ENCODE measurements around the gene CYBC1.

The CYBC1 gene

DNA sequence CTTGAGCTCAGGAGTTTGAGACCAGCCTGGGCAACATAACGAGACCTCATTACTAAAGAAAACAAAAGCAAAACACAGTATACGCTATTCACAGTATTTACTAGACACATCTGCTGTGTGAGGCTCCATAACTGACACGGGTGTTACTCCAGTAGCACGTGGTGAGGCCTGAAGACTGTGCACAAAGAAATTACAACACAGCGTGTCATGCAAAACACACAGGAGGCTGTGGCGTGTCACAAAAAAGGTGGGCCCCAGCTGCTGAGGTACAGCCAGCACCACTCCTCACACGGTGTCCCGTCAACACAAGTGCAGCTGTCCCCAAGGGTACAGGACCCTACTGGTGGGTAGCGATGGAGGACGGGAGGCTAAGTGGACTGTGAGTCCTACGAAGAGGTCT is 2.7 kb downstream of the CYBC1 start:
- DNase-seq (ENCODE audit: low read depth in 2 of 2): no peak

DNA sequence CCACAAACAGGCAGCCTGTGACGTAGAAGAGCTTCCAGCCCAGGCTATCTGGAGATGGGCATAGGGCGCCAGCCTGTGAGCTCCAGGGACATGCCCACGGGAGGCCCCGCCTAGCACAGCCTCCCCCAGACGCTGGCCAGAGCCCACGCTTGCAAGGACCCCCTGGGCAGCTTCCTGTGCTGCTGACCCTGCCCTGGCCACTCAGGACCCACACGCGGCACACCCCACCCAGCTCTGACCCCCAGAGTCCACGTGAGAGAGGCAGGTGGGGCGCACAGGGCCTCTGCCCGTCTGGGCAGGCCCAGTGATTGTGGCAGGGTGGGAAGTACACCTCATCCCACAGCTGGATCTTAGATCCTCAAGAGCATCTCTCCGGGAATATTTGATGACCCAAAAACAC is 3.9 kb downstream of the CYBC1 start:
- no peak for DNase-seq (ENCODE audit: low read depth in 2 of 2)

DNA sequence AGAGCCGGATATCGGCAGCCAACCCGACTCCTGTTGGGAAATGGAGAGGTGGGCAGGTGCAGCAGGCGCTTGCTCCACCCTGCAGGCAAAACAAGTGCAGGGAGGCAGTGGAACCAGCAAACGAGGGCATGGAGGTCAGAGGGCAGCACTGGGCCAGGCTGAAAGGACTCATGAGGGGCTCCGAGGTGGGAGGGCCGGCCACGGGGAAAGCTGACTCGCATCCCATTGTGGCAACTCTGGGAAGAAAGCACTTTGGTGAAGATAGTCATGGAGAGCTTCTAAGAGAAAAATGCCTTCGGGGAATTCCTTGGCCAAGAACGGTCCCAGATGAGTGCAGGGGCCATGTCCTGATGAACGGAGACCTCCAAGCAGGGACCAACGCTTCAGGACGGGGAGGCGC is 4.4 kb downstream of the CYBC1 start:
- DNase-seq (ENCODE audit: low read depth in 2 of 2): no peak

DNA sequence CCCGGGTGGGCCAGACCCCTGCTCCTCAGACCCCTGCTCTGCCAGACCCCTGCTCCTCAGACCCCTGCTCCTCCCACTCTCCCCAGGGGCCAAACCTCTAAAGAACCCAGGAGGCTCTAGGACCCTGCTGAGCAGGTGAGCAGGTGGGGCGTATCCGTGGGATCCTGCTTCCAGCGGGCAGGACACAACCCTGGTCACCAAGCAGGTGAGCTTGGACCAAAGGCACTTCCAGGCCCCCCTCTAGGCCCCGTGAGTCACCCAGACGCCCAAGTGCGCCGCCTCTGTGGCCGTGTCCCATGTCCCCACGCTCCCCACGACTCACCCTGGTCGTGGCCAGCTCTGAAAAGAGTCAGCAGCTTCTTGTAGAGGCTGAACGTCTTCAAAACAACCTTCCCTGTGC is 5.0 kb downstream of the CYBC1 start:
- DNase-seq (ENCODE audit: low read depth in 2 of 2): no peak

DNA sequence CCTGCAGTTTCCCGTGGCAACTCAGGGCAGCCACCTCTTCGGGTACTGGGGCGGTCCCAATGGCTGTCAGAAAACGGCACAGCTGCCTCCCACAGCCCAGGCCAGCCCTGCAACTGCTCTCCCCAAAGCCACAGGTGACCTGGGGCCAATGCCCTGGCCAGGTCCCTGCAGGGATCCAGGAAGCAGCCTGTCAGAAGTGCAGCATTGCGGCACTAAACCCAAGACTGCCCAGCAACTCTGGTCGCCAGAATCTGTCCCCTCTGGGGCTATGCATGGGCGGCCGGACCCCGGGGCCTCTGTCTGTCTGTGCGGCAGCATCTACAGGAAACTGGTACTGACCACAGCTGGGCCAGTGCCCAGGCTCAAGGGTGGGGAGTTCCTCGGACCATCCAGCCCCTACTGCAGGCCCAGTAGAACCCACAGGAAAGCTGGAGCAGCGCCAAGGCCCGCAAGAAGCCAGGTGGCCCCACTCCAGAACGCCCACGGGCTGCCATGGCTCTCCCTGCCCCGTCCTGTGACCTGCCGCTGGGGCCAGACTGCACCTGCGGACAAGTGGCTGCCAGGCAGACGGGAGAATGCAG is 5.5 kb downstream of the CYBC1 start:
- no peak for DNase-seq (ENCODE audit: low read depth in 2 of 2)

DNA sequence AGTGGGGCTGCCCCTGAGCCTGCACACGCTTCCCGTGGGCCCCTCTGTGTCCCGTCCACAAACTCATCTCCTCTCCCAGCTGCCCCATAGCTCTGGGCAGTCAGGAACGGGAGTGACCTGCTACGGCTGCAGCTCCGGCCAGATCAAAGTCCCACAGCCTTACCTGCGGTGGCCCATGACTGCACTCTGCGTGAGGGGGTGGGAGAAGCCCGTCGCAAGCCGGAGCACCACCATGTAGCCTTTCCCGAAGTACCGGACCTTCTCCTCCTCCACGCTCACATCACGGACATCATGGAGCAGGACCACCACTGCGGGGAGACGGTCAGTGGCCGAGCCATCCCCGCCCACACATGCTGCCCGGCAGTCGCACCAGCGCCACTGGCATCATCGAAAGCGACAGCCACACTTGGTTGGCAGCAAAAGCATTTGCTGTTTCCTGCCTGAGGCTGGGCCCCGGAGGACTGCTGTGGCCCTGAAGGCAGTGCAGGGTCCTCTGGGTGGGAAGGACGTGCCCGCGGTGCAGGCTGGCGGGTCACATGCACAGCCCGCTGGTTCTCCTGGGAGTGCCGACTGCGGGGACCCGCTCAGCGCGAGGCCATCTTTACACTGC is 6.2 kb downstream of the CYBC1 start:
- no peak for DNase-seq (ENCODE audit: low read depth in 2 of 2)

DNA sequence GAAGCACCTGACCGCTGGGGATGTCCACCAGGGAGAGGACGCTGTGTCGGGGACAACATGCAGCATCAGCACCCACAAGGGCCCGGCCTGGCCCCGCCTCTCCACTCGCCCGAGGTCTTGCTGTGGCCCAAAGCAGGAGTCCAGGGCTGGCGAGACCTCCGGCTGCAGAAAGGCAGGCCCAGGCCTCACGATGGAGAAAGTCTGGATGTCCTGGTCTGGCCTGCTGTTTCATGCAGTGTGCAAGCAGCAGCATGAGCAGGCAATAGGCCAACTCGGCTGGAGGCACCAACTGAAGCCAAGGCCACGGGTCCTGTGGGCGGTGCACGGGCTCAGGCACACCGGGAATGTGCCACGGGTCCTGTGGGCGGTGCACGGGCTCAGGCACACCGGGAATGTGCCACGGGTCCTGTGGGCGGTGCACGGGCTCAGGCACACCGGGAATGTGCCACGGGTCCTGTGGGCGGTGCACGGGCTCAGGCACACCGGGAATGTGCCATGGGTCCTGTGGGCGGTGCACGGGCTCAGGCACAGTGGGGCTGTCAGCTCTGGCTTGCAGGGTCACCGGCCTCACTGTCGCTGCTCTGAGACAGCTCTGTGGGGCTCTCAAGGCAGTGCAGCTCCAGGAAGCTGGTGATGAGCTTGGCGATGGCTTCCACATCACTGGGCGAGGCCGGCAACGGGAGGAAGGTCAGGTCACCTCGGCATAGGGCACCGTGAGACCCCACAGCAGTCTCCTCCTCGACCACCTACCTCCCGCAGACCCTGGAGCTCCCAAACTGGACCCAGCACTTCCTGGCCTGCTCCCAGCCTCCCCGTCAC is 6.9 kb downstream of the CYBC1 start:
- no peak for DNase-seq (ENCODE audit: low read depth in 2 of 2)

DNA sequence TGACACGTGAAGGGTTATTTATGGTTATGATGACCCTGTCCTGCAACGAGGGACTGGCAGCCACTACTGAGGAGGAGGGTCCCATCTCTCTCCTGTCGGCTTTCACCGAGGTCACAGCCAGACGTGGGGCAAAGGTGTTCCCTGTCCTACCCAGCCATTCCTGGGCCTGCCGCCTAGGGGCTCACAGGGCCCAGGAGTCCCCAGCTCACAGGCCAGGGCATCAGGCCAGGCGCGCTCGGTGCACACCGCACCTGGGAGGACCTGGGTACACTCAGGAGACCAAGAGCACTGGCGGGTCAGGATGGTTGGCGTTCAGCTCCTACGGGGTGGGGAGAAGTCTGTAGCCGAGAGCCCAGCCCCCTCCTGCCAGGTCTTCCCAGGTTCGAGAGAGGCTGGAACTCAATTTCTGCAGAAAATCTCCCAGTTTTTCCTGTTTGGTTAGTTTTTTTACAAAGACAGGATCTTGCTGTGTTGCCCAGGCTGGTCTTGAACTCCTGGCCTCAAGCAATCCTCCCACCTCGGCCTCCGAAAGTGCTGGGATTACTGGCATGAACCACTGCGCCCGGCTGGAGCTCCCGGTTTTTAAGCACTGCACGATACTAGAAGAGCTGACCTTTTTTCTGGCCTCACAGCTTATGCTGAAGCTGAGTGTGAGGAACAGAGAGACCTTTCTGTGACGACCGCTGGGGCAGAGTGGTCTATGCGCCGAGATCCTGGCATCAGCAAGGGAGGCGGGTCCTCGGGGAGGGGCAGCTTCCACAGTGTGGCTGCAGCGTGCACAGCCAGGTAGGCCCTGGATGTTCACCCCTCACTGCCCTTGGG is 7.7 kb downstream of the CYBC1 start:
- no peak for DNase-seq (ENCODE audit: low read depth in 2 of 2)

DNA sequence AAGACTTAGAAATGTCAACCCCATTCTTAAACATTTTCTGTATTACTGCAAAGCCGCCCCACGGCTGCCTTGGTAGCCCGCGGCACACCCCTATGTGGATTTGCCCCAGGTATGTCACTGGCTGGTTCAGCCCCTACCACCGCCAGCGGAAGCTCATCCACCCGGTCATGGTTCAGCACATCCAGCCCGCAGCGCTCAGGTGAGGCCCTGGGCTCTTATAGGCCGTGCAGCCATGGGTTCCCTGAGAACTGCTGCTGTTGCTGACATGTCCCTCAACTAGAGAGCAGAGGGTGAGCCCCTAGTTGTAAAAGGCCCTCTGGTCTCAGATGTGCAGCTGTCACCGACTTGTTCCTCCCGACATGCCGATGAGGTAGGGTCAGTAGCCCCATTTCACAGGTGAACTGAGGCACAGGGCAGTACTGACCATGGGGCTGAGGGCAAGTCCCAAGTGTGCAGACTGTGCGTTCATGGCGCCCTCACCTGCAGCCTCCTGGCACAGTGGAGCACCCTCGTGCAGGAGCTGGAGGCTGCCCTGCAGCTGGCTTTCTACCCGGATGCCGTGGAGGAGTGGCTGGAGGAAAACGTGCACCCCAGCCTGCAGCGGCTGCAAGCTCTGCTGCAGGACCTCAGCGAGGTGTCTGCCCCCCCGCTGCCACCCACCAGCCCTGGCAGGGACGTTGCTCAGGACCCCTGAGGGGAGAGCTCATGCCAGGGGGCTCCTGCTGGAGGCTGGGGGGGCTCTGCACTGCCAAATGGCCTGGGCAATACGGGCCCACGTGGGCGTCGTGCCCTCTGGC is 8.7 kb downstream of the CYBC1 start:
- DNase-seq (ENCODE audit: low read depth in 2 of 2): no peak

DNA sequence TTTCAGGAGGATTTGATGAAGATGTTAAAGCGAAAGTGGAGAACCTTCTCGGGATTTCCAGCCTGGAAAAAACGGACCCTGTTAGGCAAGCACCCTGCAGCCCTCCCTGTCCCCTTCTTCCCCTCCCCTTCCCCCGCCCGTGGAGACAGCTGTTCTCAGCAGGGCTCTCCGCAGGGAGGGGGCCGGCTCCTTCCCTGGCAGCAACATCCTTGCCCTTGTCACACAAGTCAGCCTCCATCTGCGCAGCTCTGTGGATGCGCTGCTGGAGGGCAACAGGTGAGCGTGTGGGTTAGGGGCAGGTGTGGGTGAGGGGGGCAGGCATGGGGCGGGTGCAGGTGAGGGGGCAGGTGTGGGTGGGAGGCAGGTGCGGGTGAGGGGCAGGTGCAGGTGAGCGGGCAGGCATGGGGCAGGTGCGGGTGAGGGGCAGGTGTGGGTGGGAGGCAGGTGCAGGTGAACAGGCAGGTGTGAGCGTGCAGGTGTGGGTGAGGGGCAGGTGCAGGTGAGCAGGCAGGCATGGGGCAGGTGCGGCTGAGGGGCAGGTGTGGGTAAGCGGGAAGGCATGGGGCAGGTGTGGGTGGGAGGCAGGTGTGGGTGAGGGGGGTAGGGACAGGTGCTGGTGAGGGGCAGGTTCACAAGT is 9.4 kb downstream of the CYBC1 start:
- DNase-seq (ENCODE audit: low read depth in 2 of 2): no peak

DNA sequence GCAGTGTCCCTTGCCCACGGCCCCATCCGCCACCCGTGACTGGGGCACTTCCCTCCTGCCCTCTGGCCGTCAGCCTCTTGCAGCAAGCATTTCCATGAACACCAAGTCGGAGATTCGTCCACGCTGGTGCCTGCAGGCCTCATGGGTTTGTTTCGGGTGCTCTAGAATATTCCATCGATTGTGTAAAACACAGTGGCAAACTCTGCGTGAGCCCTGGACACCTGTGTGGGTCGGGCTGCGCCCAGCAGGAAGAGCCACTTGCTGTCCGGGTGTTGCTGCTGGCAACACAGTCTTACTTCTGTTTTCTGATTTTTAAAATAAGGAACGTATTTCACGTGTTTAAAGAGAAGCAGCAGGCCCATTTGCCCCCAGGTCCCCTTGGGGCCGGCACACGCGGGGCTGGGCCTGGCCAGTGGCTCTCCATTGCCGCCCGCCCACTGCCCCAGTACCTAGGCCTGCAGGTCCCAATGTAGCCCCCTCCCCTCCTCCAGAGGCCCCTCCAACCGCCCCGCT is 10.0 kb downstream of the CYBC1 start:
- DNase-seq (ENCODE audit: low read depth in 2 of 2): no peak

DNA sequence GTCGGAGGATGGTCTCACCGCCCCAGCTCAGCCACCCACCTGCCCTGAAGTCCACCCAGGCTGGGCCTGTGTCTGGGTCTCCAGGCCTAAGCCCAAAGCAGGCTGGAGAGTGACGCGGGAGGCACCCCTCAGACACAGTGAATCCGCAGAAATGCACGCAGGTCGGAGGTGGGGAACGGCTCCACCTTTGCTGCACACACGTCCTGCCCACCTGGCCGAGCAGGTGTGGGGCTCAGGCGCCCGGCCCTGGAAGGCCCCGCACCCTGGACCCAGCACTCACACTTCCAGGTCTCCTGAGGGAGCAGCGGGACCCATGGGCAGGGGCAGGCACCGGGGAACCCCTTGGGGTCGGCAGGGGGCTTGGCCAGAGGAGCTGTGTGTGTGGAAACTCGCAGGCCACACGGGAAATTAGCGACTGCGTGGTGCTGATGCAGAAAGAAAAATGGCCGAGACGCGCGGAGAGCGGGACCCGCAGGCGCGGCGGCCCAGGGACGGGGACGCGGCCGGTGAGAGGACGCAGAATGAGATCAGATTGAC is 10.7 kb downstream of the CYBC1 start:
- no peak for DNase-seq (ENCODE audit: low read depth in 2 of 2)

DNA sequence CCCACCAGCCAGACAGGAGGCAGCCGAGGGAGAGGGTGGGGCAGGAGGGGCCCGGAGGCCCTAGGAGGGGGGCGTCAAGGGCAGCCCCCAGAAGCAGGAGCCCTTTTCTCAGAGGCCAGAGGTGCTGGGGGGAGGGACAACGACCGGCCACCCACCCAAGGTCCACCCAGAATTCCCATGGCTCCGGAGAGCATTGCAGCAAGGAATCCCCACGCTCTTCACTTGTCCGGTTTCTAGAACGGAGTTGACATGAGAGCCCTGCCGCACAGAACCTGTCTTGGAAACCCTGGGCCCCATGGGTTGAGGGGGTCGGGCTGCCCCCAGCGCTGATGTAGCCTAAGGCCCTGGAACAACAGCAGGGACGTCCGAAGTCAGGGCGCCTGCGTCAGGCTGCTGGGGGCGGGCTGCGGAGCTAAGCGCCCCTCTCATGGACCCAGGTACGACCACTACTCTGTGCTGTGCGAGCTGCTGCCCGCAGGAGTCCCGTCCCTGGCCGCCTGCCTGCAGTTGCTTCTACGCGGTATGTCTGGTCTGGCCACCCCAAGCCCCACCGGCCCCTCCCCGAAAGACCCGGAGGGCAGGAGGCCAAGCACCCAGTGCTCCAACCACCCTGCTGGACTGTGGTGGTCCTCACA is 11.2 kb downstream of the CYBC1 start:
- DNase-seq (ENCODE audit: low read depth in 2 of 2): no peak

DNA sequence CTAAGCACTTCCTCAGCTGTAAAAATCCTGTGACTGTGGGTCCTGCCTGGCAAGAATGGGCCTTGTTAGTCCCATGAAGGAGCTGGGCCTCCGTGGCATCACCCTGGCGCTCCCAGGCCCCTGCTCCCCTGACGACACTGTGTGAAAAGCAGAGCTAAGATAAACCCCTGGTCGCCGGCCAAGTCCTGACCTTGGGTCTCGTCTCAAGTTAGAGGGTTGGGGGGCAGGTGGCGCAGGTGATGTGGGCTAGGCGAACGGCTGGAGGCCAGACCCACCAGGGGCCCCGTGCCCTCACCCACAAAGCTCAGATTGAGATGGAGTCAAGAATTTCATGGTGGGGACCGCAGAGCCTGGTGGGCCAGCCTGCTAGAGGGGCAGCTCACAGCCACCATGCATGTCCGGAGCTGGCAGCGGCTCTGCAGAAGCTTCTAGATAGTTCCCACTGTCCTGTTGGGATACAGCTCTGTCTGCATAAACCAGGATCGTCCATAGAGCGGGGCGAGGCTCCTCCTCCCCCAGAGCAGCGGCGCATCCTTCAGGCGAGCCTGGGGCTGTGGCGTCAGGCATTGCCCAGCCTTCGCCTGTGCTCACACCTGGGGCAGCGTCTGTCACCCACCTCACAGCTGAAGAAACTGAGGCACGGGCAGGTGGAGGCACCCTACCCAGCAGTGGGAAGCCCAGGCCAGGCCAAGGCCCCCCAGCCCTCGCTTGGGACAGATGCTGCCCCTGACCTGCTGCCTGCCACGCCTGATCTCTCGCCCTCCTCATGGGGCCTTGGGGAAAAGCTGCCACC is 12.0 kb downstream of the CYBC1 start:
- no peak for DNase-seq (ENCODE audit: low read depth in 2 of 2)

DNA sequence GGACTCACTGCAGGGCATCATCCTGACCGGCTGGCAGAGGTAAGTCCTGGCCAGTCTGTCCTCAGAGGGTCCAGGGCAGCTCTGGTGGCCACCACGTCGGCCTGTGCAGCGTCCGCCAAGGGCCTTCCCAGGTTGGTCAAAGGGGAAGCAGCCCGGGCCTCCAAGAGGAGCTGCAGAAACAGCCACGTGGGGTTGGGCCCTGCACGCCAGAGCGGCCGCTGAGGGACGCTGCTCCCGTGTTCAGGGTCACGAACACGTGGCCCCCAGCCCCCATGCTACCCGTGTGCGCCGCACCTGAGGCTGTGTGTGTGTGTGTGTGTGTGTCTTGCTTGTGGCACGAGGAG is 13.3 kb downstream of the CYBC1 start:
- DNase-seq (ENCODE audit: low read depth in 2 of 2): no peak

DNA sequence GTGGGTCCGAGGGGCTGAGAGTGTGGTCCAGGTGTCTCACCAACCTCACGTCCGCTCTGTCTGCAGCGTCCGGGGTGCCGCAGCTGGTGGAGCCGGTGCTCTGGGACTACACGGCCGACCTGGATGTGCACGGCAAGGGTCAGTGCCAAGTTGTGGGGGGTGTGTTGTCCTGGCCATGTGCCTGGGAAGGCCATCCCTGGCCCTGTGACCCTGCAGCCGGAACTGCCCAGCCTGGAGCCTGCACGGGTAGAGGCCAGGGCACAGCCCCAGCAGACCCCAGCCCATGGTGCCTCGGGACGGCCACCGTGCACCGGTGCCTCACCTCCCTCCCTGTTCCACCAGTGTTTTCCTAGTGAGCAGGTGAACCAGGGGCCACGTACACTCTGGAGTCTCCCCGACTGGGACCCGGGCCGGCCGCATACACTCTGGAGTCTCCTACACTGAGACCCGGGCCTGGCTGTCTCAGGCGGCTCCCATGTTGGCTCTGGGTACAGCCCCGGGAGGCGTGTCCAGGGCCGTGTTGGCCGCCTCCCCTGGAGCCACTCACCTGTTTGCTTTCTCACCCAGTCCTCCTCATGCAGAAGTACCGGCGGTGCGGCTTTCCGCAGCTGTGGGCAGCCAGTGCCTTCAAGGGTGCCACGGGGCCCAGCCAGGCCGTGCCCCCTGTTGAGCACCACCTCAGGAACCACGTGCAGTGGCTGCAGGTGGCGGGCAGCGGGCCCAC is 13.8 kb downstream of the CYBC1 start:
- no peak for DNase-seq (ENCODE audit: low read depth in 2 of 2)

DNA sequence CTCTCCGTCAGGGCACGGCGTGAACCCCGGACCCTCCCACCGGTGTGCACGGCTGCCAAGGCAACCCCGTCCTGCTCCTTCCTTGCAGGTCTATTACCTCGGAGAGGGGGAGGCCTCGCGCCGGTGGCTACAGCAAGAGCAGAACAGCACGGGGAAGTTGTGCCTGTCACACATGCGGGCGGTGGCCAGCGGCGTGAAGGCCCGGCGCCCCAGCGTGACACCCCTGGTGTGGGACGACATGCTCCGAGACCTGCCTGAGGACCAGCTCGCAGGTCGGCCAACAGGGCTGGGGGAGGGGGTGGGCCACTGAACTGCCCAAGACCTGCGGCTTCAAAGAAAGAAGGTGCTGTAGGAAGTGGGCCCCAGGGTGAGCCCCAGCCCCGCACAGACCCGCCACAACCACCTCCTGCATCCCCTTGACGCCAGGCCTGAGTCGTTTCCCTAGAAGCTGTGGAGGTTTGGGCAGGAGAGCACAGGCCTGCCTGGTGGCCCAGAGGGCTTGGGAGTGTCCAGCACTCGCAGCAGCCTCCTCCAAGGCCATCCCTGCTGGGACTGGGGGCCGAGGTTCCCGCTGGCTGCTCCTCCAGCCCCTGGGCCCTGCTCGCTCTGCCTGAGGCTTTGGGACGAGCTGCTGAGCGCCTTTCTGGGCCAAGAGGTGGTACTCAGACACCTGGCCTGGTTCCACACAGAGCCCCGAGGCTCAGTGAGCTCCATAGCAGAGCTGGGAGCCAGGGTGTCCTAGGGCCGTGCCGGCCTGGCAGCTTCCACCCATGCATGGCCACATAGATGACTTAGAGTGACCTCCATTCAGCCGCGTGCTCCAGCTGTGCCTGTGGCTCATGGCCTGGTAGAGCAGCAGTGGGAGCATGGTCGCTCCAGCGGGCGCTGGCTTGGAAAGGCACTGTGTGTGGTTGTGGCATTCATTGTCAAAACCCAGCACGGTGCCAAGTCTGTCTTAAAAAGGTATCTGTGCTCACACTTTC is 14.7 kb downstream of the CYBC1 start:
- no peak for DNase-seq (ENCODE audit: low read depth in 2 of 2)

DNA sequence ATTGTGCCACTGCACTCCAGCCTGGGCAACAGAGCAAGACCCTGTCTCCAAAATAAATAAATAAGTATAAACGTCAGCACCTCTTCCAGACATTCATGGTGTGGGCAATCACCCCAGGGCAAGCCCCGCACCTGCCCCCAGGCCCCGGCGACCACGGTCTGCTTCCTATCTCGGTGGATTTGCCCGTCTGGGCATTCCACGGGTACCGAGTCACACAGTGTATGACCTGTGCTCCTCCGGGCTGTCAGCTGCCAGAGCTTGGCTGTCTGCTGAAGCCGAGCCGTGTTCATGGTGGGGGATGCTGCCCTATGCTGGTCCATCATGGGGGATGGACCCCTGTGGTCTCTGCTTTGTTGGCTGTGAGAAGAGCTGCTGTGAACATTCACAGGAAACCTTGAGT is 15.4 kb downstream of the CYBC1 start:
- DNase-seq (ENCODE audit: low read depth in 2 of 2): no peak
